ENCODE measurements around the gene HOXD13. TPM values are rescaled to one million over a fixed set of nuclear protein-coding genes. Genes with fewer than 3 reads are reported as not detected.

HOXD13 gene
- not detected in 2 replicates for total RNA-seq (ENCODE audit: low replicate concordance)

GRCh38 chr2:176092270-176093144 lies at the start of gene HOXD13:
HOXD13 (plus strand) TSS chr2:176092721; CDS start chr2:176092891, 170 bp downstream.

GRCh38 chr2:176083796-176084261 lies 8.7 kb upstream of the HOXD13 start, which contains the start of gene EVX2:
EVX2 (minus strand) TSS chr2:176083962; CDS start chr2:176083776, 186 bp downstream.

GRCh38 chr2:176099728-176100546 lies 7.4 kb downstream of the HOXD13 start, which contains the start of gene HOXD12:
HOXD12 (plus strand) TSS chr2:176099795; CDS start chr2:176099802, 7 bp downstream.

GRCh38 chr2:176106581-176107539 lies 14.3 kb downstream of the HOXD13 start, which contains the start of gene HOXD11:
HOXD11 (plus strand) TSS chr2:176107280; CDS start chr2:176107356, 76 bp downstream.

GRCh38 chr2:176115883-176116813 lies 23.6 kb downstream of the HOXD13 start, which contains the start of gene HOXD10:
HOXD10 (plus strand) TSS chr2:176116778; CDS start chr2:176116834, 56 bp downstream.

GRCh38 chr2:176122683-176123410 lies 30.3 kb downstream of the HOXD13 start, which contains the start of gene HOXD9:
HOXD9 (plus strand) TSS chr2:176122719; CDS start chr2:176122769, 50 bp downstream.

GRCh38 chr2:176128982-176129796 lies 36.7 kb downstream of the HOXD13 start, which contains the start of gene HOXD8:
HOXD8 (plus strand) TSS chr2:176129705; CDS start chr2:176130367, 662 bp downstream.

Other genes with a start within 250 kb of the HOXD13 start
- 26.7 and 27.8 TPM in 2 replicates for gene LNPK, start 90.5 kb upstream of the HOXD13 start, total RNA-seq (ENCODE audit: low replicate concordance)
- not detected in 2 replicates for gene EVX2, start 8.8 kb upstream of the HOXD13 start, total RNA-seq (ENCODE audit: low replicate concordance)
- not detected in 2 replicates for gene HOXD12, start 7.1 kb downstream of the HOXD13 start, total RNA-seq (ENCODE audit: low replicate concordance)
- gene HOXD11, start 14.6 kb downstream of the HOXD13 start, total RNA-seq (ENCODE audit: low replicate concordance): not detected in 2 replicates
- gene HOXD10, start 24.1 kb downstream of the HOXD13 start, total RNA-seq (ENCODE audit: low replicate concordance): not detected in 2 replicates
- gene HOXD9, start 30.0 kb downstream of the HOXD13 start, total RNA-seq (ENCODE audit: low replicate concordance): not detected in 2 replicates
- gene HOXD8, start 37.0 kb downstream of the HOXD13 start, total RNA-seq (ENCODE audit: low replicate concordance): 0.23 and 1.9 TPM in 2 replicates
- gene HOXD4, start 58.8 kb downstream of the HOXD13 start, total RNA-seq (ENCODE audit: low replicate concordance): 0.08 TPM in 1 of 2 replicates, not detected in the other
- 0.23 TPM in 1 of 2 replicates, not detected in the other for gene HOXD3, start 64.6 kb downstream of the HOXD13 start, total RNA-seq (ENCODE audit: low replicate concordance)
- gene HOXD1, start 95.9 kb downstream of the HOXD13 start, total RNA-seq (ENCODE audit: low replicate concordance): not detected in 2 replicates
- gene MTX2, start 176.7 kb downstream of the HOXD13 start, total RNA-seq (ENCODE audit: low replicate concordance): 15.2 and 23.5 TPM in 2 replicates